Activated gamma-delta T cell treated with anti-CD3 and anti-CD28 coated beads, Interleukin-2, amount 50 U/mL, for 16 hours (primary cell): ENCODE results near the gene PYCARD.
"Not testable (repeated sequence)": the region's sequence is repeated elsewhere in the genome, so short reads cannot be mapped to it uniquely, and the experiment has no call there.

Source experiments
- DNase-seq: peaks from one replicate; pipeline ENCODE4 v3.0.0-alpha.2; 2020; ENCODE audit warnings: low read depth

Gene PYCARD

DNA sequence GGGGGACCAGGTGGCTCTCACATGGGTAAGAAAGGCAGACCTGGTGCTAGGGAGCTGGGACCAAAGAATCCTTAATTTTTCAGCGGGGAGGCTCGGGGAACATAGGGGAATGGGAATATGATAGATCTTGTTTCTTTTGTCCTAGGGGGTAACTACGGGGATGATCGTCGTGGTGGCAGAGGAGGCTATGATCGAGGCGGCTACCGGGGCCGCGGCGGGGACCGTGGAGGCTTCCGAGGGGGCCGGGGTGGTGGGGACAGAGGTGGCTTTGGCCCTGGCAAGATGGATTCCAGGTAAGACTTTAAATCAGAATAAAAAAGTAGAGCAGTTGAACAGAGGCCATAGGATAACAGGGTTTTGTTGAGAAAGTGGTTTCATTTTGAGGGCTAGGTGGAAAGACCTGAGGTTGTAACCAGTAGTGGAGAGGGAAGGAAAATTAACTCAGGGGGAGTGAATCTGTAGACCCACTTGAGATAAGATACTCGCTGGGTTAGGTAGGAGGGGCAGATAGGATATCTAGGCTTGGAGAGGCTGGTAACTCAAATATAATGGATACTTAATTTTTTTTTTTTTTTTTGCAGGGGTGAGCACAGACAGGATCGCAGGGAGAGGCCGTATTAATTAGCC is 11.6 kb downstream of the PYCARD start:
- DNase-seq, result no peak

DNA sequence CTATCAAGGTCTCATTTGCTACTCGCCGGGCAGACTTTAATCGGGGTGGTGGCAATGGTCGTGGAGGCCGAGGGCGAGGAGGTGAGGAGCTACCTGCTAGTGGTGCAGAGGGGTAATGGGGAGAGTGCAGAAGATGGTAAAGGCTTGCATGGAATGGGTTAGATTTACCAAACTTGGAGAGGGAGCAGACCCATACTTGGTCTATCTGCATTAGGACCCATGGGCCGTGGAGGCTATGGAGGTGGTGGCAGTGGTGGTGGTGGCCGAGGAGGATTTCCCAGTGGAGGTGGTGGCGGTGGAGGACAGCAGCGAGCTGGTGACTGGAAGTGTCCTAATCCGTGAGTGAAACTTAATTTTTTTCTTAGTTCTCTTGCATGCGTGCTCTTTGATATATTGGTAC is 12.5 kb downstream of the PYCARD start:
- DNase-seq, result no peak

DNA sequence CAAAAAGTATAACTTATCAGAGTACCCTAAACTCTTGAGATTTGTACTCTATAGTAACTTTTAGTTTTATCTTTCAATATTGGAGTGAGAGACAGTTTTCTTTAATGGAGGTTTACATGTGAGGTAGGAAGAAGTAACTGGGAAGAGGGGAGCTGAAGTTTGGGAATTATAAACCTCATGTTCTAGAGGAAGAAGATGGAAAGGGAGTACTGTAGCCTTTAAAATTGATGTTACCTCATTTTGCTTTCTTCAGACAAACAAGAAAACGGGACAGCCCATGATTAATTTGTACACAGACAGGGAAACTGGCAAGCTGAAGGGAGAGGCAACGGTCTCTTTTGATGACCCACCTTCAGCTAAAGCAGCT is 13.2 kb downstream of the PYCARD start:
- no peak for DNase-seq

DNA sequence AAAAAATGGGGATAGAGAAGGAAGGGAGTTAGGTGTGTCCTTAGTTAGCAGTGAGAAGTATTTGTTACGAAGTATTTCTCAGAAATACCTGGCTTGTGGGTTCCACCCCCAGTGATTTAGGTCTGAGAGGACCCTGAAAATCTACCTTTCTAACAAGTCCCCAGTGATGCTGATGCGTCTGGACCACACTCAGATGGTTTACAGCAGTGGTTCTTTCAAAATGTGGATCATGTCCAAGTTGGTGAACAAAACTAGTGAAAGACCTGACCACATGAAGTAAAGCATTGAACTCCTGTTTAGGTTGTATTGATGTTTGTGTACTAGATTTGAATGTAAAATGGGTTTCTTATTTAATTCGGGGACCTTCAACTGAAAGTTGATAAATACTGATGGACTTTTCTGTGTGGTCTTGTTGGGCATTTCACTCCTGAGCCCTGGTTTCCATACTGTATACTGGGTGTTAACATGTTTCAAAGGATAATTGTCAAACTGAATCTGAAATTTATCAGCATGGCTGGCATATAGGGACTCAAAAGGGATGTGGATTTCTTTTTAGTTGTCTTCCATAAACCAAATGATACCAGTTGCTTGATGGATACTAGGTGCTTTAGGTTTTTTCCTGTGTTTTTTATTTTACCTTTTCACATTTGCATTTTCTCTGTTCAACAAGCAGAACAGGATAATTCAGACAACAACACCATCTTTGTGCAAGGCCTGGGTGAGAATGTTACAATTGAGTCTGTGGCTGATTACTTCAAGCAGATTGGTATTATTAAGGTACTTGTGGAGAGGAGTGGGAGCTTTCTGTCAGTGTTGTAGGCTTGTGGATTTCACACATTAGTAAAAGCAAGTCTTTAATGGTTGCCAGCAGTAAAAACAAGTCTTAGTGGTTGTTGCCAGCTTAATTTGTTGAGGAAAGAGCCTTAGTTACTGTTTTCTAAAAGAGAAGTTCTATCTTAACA is 13.8 kb downstream of the PYCARD start:
- no peak for DNase-seq

DNA sequence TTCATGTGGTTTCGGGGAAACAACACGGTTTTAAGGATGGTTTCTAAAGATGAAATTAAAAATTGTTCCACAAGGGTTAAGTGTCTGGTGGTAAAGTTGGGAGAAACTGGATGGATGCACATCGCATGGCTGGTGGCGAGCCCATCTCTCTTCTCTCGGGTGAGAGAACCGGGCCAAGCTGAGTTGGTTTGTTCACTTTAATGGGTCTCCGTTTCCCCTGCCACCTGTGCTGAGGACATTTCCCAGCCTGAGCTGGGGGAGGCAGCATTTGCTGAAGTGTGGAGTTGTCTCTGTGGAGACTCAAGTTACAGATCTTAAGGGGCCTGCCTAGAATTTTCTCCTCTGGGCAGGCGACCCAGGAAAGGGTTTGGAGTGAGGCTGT is 14.8 kb downstream of the PYCARD start:
- no peak for DNase-seq

DNA sequence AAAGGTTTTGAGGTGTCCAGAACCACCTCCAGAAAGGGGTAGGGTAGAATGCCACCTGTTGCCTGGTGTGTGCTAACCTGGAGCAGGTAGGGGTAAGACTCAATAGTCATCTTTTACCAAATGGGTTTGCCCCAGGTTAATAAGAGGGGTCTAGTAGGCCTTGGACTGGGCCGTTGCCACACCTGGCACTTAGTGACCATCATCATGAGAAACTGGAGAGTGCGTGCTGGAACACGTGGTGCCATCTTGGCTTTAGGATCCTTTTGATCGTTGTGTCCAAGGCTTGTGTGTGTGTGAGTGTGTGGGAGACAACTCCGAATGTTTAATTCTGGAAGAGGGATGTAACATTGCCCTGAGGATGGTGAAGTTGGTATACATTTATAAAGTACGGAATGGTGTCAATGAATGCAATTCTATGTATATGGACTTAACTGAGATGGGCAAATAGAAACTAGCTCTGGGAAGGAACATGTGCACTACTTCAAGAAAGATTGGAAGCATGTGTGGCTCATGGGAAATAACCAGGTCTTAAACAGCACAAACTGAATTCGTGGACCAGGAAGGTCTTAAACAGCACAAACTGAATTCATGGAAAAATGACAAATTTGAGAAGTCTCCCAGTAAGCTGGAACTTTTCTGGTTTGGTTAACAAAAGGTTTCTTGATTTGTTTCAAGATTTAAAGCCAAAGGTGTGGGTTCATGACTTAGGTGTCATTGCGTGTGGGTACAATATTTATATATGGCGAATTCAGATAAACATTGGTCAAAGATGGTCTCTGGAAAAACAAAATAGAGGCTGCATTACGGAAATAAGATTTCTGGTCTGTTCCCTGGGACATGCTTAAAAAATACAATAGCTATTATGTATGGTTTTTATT is 15.4 kb downstream of the PYCARD start:
- DNase-seq, result no peak

DNA sequence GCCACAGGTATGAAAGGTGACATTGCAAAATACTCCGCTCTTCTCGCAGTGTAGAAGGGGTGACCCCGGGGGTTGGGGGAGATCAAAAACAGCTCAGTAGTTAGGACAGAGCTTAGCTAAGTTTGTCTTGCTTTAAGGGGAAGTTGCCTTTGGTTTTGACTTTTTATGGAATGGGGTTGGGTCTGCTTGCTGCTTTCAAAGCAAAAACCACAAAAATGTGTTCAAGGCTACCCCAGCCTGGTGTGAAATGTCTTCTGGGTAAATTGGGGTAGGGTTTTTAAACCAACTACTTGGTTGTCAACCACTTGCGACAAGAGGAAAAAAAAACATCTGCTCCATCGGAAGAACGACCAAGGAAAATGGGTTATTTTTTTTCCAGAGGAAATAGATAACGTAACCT is 16.4 kb downstream of the PYCARD start:
- DNase-seq, result no peak

DNA sequence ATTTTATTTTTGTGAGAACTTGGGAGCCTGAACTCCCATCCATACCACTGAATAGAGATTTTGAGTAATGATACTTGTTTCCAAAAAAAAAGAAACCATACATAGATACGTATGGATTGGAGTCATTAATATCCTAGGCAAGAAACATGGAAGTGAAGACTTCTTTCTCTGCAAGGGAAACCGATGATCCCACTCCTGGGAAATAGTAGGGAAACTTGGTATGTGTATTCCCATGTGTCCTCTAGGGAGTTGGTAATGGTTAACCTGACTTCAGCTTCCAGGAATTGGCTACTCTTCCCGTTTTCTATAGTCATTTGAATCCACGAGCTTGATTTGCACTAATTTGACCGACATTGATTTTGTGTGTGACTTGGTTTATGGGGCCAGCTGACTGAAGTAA is 17.2 kb downstream of the PYCARD start:
- no peak for DNase-seq

DNA sequence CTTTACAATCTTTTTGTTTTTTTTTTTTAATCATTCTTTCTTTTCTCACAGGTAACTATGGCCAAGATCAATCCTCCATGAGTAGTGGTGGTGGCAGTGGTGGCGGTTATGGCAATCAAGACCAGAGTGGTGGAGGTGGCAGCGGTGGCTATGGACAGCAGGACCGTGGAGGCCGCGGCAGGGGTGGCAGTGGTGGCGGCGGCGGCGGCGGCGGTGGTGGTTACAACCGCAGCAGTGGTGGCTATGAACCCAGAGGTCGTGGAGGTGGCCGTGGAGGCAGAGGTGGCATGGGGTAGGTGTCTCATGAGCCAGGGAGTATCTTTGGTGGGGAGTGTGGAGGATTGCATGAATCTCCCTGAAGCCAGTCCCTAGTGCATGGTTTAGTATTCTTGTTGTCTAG is 17.7 kb downstream of the PYCARD start:
- DNase-seq, result no peak

DNA sequence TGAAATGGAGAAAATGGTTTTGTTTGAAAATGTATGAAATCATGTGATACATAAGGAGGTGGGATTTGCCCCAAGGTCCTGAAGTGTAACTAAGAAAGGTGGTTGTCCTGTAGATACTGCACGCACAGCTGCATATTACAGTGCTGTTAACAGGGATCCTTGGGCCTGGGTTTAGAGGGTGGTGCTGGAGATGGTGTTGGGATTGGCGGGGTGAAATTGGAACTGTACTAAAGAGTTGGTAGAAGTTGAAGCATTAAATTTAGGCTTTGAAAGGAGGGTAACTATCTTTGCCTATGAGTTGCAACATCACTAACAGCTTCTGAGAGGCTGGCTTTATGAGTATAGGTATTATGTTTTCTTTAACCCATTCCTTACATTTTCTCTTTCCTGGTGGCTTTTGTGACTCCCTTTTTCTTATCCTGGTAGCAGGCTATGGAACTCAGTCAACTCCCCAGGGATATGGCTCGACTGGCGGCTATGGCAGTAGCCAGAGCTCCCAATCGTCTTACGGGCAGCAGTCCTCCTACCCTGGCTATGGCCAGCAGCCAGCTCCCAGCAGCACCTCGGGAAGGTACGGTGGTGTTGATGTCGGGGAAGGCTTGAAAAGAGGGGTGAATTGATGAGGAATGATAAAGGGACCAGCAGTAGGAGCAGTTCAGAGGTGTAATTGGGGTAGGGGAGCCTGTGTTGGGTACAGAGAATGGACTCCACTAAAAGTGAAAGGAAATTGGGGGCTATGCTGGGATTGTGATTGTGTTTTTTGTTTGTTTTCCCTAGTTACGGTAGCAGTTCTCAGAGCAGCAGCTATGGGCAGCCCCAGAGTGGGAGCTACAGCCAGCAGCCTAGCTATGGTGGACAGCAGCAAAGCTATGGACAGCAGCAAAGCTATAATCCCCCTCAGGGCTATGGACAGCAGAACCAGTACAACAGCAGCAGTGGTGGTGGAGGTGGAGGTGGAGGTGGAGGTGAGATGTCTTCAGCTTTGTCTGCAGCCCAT is 18.8 kb downstream of the PYCARD start:
- no peak for DNase-seq

DNA sequence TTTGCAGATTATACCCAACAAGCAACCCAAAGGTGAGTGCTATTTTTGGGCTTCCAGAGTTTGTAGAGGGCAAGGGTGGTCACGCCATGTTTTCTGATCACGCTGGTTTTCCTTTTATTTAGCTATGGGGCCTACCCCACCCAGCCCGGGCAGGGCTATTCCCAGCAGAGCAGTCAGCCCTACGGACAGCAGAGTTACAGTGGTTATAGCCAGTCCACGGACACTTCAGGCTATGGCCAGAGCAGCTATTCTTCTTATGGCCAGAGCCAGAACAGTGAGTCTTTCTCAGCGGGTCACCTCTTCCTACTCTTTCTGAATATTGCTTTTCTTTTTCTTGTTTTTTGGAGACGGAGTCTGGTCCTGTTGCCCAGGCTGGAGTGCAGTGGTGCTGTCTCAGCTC is 20.2 kb downstream of the PYCARD start:
- no peak for DNase-seq

DNA sequence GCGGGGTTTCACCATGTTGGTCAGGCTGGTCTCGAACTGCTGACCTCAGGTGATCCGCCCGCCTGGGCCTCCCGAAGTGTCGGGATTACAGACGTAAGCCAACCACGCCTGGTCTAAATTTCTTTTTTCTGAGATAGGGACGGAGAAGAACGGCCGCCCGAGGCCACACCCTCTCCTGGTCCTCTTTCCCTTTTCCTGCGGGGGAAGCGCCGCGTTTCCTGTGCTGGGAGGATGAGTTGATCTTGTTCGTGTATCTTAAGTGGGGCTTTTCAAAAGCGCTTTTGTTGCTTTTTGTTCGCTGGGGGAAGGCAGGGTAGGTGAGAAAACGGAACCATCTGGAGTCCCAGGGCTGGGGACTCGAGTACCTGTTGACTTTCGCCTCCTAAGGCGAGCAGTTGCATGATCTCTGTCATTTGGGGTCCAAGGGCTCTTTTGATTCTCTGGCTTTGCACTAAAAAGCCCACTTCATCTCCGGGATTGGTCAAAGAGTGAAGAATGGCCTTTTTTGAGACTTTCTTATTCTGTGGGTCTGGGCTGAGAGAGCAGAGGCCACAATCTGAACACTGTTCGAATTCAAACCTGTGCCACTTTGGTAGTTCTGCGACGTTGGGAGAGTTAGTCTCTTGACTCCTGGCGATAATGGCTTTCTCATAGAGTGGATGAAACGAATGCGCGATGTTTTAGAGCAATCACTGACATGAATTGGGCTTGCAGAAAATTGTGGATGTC is 21.3 kb downstream of the PYCARD start:
- DNase-seq, result no peak

DNA sequence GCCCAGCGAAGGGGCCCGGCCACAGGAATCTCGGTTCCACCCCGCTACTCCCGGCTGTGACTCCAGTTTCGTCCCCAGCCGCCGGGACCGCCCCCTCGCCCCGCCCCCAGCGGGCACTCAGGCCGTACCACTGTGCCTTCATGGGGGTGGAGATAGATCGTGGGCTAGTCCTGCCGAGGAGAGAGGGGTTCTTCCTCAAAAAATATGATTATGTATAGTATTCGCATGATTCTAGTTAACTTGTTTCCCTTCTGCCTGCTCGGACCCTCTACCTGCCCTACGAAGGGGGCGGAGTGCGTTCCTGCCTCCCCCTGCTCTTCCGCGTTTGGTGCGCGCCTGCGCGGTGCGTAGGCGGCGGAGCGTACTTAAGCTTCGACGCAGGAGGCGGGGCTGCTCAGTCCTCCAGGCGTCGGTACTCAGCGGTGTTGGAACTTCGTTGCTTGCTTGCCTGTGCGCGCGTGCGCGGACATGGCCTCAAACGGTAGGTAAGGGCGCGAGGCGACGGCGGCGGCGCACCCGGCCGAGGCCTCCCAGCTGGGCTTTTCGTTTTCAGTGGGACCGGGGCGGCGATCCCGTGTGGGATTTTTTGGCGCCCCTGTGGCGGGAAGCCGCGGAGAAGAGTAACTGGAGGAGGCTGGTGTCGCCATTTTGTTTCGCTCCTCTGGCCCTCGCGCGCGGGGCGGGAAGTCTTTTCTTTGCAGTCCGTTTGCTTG is 22.7 kb downstream of the PYCARD start, which contains the start of gene FUS:
TSS of gene FUS (plus strand) at position 393 of the 713 bp plus-strand sequence. CDS start at position 469, 76 bp downstream.
- peak; percentile 83 for DNase-seq

DNA sequence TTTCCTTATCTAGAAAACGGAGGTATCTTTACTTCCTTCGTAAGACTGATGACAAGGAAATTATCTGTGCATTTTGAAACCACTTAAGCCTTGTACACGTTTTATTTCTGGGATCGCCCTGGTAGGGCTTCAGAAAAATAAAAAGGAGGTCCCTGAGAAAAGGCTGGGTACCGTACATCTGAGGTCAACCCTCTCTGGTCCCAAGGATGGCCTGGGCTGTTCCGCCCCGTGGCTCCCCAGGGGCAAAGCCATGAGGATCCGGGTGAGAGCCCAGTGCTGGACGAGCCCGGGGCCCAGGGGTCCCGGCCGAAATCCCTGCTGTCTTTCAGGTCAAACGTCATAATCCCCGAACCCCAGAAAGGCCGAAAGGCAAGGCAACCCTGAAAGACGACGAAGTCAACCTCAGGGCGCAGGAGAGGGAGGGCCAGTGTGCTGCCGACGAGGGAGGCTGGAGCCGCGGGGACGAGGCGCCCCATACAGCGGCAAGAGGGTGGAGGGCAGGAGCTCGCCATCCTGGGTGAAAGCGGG is 23.3 kb downstream of the PYCARD start:
- DNase-seq, result no peak

DNA sequence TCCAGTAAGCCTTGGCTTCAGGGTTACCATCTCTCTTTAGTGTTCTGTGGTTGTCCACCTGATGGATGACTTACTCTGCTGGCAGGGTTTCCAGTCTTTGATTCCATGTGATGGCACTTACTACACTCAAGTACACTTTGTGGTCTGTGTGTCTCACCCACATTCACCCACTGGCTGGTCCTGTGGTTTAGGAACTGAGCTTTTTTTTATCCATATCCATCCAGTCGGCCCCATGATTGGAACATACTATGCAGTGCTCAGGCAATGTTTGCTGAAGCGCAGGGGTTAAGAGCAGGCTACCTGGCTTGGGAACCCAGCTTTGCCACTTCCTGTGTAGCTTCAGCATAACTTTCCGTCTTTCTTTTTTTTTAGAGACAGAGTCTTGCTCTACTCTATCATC is 25.4 kb downstream of the PYCARD start:
- peak; percentile 25 for DNase-seq

DNA sequence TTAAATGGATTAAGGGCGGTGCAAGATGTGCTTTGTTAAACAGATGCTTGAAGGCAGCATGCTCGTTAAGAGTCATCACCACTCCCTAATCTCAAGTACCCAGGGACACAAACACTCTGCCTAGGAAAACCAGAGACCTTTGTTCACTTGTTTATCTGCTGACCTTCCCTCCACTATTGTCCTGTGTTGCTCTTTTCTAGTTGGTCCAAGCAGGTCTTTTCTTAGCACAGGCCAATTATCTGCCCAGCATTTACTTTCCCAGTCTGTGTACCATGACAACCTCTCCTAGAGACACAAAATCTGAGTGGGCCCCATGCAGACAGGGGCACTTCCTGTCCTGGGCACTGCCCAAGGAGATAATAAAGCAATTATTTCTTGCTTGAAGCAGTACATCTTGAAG is 32.5 kb downstream of the PYCARD start:
- DNase-seq, result not testable (repeated sequence)

DNA sequence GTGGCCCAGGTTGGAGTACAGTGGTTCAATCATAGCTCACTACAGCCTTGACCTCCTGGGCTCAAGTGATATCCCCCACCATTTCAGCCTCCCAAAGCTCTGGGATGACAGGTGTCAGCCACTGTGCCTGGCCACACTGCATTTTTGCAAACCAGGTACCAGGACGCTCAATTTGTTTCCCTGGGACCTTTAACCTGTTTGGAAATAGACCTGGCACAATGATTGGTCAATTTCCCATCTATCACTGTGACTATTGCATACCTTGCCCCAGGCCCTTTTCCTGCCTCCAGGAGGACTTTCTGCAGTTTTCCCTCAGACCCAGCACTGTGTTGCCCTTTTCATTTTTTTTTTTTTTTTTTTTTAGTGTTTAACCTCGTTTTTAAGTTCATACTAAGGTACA is 33.7 kb downstream of the PYCARD start:
- no peak for DNase-seq

DNA sequence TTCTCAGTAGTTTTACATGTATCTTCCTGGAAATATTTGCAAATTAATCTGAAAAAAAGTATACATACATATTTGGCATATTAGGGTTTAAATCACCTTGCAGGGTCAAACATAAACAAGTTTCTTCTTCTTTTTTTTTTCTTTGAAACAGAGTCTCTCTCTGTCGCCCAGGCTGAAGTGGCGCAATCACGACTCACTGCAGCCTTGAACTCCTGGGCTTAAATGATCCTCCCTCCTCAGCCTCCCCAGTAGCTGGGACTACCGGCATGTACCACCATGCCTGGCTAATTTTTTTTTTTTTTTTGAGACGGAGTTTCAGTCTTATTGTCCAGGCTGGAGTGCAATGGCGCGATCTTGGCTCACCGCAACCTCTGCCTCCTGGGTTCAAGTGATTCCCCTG is 35.2 kb downstream of the PYCARD start:
- no peak for DNase-seq

DNA sequence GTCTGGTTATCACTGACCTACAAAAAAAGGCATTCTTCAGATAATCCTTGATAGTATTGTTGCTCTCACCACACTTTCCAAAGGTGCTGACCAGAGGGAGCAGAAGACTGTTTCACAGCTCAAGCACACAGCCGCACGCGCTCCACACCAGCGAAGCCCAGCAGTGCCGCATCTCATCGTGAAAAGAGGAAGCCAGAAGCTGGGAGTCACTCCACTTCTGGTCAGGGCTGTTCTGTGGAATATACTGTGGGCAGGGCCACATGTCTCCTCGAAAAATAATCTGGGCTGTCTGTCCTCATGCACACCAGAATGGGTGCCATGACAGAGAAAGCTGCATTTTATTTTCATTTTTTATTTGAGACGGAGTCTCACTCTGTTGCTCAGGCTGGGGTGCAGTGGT is 45.4 kb downstream of the PYCARD start:
- DNase-seq, result no peak
